ENCODE results near the gene MOSPD2.

Gene MOSPD2

DNA sequence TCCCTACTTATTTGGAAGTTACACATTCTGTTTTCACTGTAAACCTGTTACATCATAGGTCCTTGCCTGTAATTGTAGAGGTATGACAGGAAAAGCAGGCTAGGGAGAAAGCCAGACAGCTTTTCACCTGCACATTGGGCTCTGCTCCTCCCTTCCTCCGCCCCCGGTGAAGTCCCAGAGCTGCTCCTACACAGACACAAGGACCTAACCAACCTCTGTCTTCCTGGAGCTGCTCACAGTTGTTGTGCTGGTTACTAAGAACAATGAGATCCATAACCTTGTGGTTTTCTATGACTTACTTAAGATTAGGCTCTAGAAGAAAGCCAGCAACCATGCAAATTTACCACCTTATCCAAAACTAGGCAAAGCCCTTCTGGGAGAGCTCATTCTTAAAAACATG is 40.0 kb downstream of the MOSPD2 start:
- in situ Hi-C loops (cut with MboI; ENCODE audit: low sequenced_read_pairs), result no loop called here

GRCh38 chrX:14915596-14915995 is 42.4 kb downstream of the MOSPD2 start:
- in situ Hi-C loops (cut with MboI; ENCODE audit: low sequenced_read_pairs), result no loop called here

DNA sequence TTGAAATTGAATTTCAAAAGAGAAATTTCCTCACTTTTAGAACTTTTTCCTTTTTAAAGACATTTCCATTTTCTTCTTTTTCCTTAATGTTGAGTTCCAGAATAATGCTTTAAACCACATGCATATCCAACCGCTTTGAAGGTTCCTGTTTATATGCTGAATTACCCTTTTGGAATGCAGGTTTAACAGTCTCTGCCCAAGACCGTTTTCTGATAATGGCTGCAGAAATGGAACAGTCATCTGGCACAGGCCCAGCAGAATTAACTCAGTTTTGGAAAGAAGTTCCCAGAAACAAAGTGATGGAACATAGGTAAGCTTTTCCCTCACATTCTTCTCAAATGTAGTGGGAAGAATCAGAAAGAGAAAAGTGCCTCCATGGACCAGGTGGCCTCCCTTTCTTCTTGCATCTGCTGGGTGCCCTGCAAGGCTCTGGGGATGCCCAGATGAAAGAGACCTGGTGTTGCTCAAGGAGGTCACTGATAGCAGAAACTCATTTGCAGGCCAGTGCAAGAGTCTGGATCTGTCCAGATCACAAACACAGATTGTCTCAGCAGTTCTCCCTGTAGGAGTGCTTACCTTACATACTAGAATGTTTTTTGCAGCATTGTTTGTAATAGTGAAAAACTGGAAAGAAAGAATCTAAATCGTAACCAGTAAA is 42.9 kb downstream of the MOSPD2 start:
- in situ Hi-C loops (cut with MboI; ENCODE audit: low sequenced_read_pairs), result no loop called here

DNA sequence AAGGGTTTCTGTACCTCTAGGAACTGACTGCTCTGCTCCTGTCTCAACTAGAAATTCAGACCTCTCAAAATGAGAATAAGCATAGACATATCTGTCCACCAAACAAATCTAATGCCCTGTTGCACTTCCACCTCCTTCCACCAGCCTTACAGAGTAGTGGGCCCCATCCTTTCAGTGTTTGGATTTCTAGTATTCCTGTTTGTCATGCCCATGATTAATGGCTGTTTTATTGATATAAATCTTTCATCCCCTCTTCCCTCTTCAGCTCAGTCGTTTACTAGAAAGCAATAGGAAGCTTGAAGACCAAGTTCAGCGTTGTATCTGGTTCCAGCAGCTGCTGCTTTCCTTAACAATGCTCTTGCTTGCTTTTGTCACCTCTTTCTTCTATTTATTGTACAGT is 46.2 kb downstream of the MOSPD2 start:
- in situ Hi-C loops (cut with MboI; ENCODE audit: low sequenced_read_pairs), result no loop called here

- in situ Hi-C loops (cut with MboI; ENCODE audit: low sequenced_read_pairs), result no loop called here
Measured at GRCh38 chrX:14920196-14920595, 47.0 kb downstream of the MOSPD2 start.

GRCh38 chrX:14922437-14922836 is 49.2 kb downstream of the MOSPD2 start:
- in situ Hi-C loops (cut with MboI; ENCODE audit: low sequenced_read_pairs), result no loop called here

DNA sequence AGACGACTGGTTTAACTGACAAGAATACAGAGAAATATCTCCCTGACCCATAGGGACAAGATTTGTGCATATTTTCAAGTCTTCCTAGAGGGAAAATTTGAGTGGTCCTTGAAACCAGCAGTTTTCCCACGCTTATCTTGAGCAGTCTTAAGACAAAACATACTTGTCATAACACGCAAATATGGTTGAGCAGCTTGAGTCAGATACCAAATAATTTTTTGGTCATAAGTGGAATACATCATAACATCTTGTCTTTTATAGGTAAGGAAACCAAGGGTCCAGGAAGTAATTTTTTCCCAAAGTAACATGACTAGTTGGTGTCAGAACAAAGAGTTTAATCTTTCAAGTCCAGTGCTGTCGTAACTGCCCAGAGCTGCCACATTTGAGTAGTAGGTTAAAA is 50.5 kb downstream of the MOSPD2 start:
- in situ Hi-C loops (cut with MboI; ENCODE audit: low sequenced_read_pairs), result no loop called here

- in situ Hi-C loops (cut with MboI; ENCODE audit: low sequenced_read_pairs), result no loop called here
Measured at GRCh38 chrX:14926471-14926870, 53.2 kb downstream of the MOSPD2 start.

DNA sequence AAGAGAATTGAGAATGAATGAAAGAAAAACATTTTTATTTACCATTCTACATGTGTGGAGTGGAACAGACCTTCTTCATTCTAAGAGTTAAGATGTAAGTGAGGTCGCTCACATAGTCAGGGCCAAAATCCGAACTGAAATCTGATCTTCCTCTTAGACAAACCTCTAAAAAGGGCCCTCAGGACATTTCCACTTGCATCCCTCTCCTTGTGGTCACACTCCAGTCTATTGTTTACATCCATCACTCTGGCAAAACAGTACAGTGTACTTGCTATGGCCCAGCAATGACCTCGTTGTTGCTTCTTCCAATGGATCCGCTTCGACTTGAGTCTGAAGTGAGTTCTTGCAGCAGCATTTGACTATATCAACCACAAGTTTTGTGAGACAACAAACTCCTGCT is 54.2 kb downstream of the MOSPD2 start:
- in situ Hi-C loops (cut with MboI; ENCODE audit: low sequenced_read_pairs), result no loop called here

GRCh38 chrX:14930663-14931062 is 57.4 kb downstream of the MOSPD2 start:
- in situ Hi-C loops (cut with MboI; ENCODE audit: low sequenced_read_pairs), result no loop called here

- in situ Hi-C loops (cut with MboI; ENCODE audit: low sequenced_read_pairs), result no loop called here
Measured at GRCh38 chrX:14932136-14932535, 58.9 kb downstream of the MOSPD2 start.

DNA sequence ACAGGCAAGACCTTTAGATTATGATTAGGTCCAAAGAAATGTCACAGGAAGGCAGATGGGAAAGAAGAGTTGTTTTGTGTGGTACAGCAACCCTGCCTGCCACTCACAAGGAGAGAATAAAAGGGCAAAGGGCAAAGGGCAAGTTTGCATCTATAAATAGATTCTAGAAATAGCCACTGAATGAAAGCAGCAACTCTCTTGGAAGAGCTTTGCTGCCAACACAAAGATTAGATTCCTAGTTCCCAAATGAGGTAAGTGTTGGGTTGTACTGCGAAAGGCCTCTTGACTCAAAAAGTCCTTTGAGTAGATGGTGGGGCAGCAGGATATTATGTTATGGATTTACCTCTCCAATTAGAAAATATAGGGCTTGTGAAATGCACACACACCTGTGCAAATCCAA is 61.2 kb downstream of the MOSPD2 start:
- in situ Hi-C loops (cut with MboI; ENCODE audit: low sequenced_read_pairs), result no loop called here

- in situ Hi-C loops (cut with MboI; ENCODE audit: low sequenced_read_pairs), result no loop called here
Measured at GRCh38 chrX:14936561-14936960, 63.3 kb downstream of the MOSPD2 start.

- in situ Hi-C loops (cut with MboI; ENCODE audit: low sequenced_read_pairs), result no loop called here
Measured at GRCh38 chrX:14939644-14940043, 66.4 kb downstream of the MOSPD2 start.

DNA sequence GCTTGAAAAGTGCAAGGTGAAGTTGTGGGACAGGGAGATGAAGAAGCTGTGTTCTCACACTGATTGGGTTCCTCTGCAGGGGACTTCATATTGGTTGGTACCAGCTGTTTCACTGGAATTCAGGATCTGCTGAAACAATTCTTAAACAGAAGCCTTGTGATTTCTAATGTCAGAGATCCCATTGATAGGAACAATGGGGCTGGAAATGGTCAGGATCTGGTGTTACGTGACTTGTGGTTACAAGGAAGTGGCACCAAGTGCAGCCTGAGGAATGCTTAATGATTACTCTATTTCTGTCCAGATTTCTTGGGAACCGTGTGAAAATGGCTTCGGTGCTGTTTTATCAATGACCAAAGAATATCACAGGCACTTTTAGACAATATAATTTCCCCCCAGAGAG is 68.1 kb downstream of the MOSPD2 start:
- in situ Hi-C loops (cut with MboI; ENCODE audit: low sequenced_read_pairs), result no loop called here

GRCh38 chrX:14942341-14942740 is 69.1 kb downstream of the MOSPD2 start:
- in situ Hi-C loops (cut with MboI; ENCODE audit: low sequenced_read_pairs), result no loop called here

GRCh38 chrX:14943962-14944361 is 70.7 kb downstream of the MOSPD2 start:
- in situ Hi-C loops (cut with MboI; ENCODE audit: low sequenced_read_pairs), result no loop called here

- in situ Hi-C loops (cut with MboI; ENCODE audit: low sequenced_read_pairs), result no loop called here
Measured at GRCh38 chrX:14946606-14947155, 73.5 kb downstream of the MOSPD2 start.

GRCh38 chrX:14948691-14949090 is 75.5 kb downstream of the MOSPD2 start:
- in situ Hi-C loops (cut with MboI; ENCODE audit: low sequenced_read_pairs), result no loop called here

DNA sequence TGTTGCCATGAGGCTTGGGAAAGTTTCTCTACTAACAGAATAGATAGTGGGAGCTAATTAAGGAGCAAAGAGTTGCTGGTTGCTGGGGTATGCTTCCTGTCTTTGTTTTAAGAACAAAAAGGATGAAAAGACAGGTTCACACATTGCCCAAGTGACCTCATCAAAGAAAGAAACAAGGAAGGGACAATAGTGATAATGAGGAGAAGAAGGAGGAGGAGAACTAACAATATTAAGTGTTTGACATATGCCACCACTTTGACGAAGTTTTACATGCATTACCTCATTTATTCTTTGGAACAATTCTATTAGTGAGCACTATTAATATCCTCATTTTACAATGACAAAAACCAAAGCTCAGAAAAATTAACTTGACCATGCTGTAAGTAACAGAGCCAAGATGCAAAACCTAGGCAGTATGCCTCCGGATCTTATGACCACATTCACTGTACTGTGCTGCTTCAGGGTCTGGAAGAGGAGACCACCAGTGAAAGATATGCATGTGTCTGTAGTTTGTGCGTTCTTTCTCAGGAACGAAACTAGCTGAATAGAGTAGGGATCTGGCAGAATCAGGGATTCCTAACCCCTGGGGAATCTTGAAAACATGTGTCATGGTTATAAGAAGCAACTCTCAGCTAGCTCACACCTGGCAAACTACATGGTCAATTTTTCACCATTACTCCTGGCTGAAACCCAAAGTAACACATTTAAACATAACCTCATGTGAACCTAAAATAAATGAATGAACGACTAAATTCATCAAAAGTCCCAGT is 83.8 kb downstream of the MOSPD2 start:
- in situ Hi-C loops (cut with MboI; ENCODE audit: low sequenced_read_pairs), result no loop called here

DNA sequence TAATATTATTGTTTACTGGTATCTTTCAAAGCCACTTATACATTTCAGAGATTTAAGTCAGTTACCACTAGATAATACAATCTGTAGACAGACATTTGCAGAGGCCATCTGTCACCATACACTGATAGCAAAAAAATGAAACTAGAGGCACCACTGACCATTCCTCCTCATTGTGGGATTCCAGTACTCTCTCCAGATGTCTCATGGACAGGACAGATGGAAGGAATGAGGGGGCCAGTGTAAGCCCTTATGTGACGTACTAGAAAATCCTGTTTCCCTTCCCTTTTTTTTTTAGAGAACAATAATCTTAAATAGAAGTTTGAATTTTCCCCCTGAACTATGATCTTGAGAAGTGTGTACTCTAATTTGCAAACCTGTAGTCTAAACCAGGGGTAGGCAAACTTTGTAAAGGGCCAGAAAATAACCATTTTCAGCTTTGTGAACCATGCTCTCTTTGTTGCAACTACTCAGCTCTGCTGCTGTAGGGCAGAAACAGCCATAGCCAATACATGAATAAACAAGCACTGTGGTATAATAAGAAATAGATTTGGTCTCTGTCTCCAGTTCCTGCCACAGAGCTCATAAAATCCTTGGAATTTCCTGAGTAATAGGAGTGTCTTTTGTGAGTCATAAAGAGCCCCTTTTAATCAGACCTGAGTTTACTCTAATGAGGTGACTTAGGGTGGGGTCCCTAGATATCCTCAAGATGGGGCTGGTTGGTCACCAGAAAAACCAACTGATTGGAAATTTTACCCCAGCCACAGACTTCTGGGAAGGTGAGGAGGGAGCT is 90.4 kb downstream of the MOSPD2 start:
- in situ Hi-C loops (cut with MboI; ENCODE audit: low sequenced_read_pairs), result no loop called here

DNA sequence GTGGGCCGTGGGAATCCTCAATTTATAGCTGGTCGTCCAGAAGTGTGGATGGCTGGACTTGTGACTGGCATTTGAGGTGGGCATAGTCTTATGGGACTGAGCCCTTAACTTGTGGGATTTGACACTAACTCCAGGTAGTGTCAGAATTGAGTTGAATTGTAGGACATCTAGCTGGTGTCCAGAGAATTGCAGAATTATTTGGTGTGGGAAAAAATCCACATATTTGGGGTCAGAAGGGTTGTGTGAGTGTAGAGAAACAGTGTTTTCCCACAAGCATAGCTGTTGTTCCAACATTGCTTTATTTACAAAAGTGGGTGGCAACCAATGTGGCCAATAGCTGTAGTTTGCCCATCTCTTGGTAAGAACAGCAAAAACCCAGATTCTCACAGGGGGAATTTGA is 91.3 kb downstream of the MOSPD2 start:
- in situ Hi-C loops (cut with MboI; ENCODE audit: low sequenced_read_pairs), result no loop called here

All from hTERT RPE-1 (cell line).